HUES48 (cell line): ENCODE measurements around the gene CSNK1G1.
A peak's percentile ranks its signal among the peaks of the same experiment; 100 is the strongest.

Source experiments
- H3K27ac ChIP-seq: one replicate; pipeline ENCODE4 v1.7.0; 2013; ENCODE audit warnings: low read depth, low read length, inconsistent platforms
- H3K27me3 ChIP-seq: 2 replicates; pipeline ENCODE4 v1.6.1; 2013; ENCODE audit warnings: mild to moderate bottlenecking, low read length; ENCODE audit not compliant: control insufficient read depth, insufficient read depth
- H3K36me3 ChIP-seq: 2 replicates; pipeline ENCODE4 v1.6.1; 2013; ENCODE audit warnings: low read length; ENCODE audit not compliant: control insufficient read depth, insufficient read depth
- H3K4me1 ChIP-seq: 2 replicates; pipeline ENCODE4 v1.6.1; 2013; ENCODE audit warnings: mild to moderate bottlenecking, low read length; ENCODE audit not compliant: control insufficient read depth, insufficient read depth
- H3K4me3 ChIP-seq: 2 replicates; pipeline ENCODE4 v1.5.1; 2013; ENCODE audit warnings: mild to moderate bottlenecking, low read depth, low read length
- H3K9ac ChIP-seq: 2 replicates; pipeline ENCODE4 v1.6.1; 2013; ENCODE audit warnings: mild to moderate bottlenecking, low read depth, low read length, moderate library complexity
- H3K9me3 ChIP-seq: 2 replicates; pipeline ENCODE4 v1.6.1; 2013; ENCODE audit warnings: low read length; ENCODE audit not compliant: control insufficient read depth, insufficient read depth

CSNK1G1 gene

DNA sequence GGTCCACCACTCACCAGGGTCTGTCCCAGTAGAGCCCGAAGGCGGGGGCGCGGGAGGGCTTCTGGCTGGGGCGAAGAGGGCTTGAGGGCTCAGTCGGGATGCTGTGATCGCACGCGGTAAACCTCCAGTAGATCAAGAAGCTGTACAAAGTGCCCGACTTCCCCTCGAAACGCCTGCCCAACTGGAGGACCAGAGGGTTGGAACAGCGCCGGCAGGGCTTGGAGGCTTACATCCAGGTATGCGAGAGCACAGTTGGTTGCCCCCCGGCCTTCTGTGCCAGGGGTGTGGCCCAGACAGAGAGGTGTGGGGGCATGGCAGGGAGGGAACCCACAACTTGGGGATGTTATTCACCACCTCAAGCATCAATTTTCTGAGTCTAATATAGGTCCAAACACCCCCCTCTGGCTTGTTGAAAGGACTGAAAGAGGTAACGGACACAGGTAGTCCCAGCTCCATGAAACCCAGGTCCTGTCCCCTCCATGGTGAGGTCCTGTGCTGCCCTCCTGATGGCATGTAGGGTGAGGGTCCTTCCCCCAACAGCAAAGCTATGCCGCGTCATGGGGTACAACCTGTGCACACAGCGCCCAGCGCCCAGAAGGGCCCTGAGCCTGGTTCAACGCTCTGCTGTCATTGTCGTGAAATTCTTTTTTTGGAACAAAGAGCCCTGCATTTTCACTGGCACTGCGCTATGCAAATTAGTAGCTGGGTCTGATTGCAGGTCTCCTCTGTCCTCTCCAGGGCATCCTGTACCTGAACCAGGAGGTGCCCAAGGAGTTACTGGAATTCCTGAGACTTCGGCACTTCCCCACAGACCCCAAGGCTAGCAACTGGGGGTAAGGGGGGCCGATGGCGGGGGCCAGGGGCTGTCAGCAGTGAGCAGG, 203.2 kb downstream of the CSNK1G1 start:
- Histone ChIP-seq H3K36me3 (peaks cover 36% of the 10 kb centered on the region), H3K4me3 (peak overlapping the region; percentile 78), H3K27me3 (peaks cover 18% of the 10 kb centered on the region), H3K9ac (no peak overlapping the region), H3K4me1 (peaks cover 9% of the 10 kb centered on the region), H3K9me3 (no peaks in the 10 kb centered on the region), H3K27ac (no peak overlapping the region)

DNA sequence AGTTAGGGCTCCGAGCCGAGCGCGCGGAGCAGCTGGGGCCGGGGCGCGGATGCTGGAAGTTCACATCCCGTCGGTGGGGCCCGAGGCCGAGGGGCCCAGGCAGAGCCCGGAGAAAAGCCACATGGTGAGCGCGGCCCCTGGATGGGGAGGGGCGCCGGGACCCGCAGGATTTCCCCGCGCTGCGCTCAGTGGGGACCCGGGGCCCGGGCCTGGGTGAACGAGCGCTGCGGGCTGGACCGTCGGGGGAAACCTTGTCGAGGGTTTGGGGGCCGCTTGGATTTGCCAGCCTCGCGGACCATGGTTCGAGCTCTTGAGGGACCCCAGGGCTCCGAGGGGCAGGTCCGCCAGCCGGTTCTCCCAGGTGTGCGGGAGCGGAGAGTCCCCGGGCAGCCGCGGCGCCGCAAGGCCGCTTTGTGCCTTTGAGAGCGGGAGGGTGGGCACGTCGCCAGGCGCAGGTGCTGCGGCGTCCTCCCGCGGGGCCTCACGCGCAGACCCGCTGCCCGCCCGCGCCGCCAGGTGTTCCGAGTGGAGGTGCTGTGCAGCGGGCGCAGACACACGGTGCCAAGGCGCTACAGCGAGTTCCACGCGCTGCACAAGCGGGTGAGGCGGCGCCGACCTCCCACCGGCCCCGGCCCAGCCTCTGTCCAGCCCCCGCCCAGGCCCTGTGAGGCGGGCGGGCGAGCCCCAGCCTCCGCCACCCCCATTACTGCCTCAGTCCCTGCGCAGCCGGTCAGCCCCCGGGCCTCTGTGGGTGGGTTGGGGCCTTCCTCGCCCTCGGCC, 204.1 kb downstream of the CSNK1G1 start, which contains the start of gene SNX22:
TSS of gene SNX22 (plus strand) at position 5 of the 780 bp plus-strand sequence. CDS start at position 50, 45 bp downstream.
- Histone ChIP-seq H3K9me3 (no peaks in the 10 kb centered on the region), H3K27me3 (peaks cover 18% of the 10 kb centered on the region), H3K9ac (peak within 1 kb of the TSS; percentile 37; the same call in 1 of the 2 replicates), H3K36me3 (peaks cover 28% of the 10 kb centered on the region), H3K27ac (no peak within 1 kb of the TSS), H3K4me1 (peaks cover 9% of the 10 kb centered on the region), H3K4me3 (peak within 1 kb of the TSS; percentile 78)

DNA sequence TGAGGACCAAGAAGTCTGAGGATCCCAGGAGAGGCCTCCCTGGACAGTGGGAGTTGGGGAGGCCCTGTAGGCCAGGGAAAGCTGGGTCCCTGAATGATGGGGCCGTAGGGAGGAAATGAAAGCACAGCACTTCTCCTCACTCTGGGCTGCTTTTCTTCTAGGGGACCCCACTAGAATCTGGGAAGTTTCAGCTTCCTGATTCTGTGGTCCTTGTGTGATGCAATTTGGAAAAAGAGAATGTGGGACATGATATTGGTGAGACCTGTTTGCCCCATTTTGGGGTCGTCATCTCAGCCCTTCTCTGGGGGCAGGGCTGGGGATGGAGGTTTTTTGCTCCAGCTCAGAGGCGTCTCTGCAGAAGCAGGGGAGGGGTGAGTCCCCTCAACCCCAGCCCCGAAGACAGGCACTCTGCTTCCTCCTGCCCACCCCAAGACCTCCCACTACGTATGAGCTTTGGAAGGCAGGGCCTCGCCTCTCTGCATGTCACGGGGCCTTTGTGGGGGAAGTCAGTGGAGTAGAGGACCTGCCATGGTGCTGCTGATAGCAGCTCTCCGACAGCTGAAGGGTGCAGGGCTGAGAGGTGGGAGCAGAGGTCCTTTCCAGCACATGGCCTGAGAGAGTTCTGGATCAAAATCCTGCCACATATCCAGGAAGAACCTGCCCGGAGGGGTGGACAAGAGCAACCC, 205.9 kb downstream of the CSNK1G1 start:
- no peaks in the 10 kb centered on the region for H3K9me3 ChIP-seq
- H3K9ac ChIP-seq, result no peak overlapping the region
- H3K36me3 ChIP-seq, result peaks cover 9% of the 10 kb centered on the region
- H3K4me1 ChIP-seq, result peaks cover 9% of the 10 kb centered on the region
- H3K27me3 ChIP-seq, result peaks cover 18% of the 10 kb centered on the region
- H3K27ac ChIP-seq, result no peak overlapping the region
- H3K4me3 ChIP-seq, result no peak overlapping the region

DNA sequence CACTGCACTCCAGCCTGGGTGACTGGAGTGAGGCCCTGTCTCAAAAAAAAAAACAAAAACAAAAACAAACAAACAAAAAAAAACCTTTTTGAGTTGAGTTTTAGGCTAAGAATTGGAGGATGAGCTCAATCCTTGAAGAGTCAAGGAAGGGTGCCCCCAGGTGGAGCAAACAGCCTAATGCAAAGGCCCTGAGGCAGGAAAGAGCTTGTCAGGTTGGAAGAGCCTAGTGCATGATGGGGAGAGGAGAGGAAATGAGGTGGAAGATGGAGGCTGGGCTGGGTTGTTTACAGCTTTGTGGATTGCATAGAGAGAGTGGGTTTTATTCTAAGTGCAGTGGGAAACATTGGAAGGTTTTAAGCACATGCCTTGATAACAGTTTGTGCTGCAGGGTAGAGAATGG, 206.5 kb downstream of the CSNK1G1 start:
- no peaks in the 10 kb centered on the region for H3K9me3 ChIP-seq
- peaks cover 18% of the 10 kb centered on the region for H3K27me3 ChIP-seq
- no peak overlapping the region for H3K27ac ChIP-seq
- H3K9ac ChIP-seq, result no peak overlapping the region
- no peak overlapping the region for H3K4me3 ChIP-seq
- peaks cover 6% of the 10 kb centered on the region for H3K36me3 ChIP-seq
- H3K4me1 ChIP-seq, result peaks cover 9% of the 10 kb centered on the region

DNA sequence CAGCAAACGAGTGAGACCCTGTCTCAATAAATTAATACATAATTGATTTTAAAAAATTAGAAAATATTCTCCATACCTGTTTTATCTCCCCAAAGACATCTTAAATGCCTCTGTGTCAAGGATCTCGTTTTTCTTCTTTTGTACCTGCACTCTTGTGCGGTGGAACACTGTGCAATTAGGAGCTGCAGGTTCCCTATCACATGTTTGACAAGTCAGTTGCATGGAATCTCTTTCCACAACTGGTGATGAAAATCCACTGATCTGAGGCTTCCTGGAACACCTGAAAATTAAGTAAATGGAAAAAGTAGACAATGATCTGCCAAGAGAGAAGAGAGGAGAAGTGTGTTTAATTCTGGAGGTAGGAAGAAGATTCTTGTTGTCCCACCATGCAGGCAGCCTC, 207.4 kb downstream of the CSNK1G1 start:
- Histone ChIP-seq H3K36me3 (no peaks in the 10 kb centered on the region), H3K27ac (no peak overlapping the region), H3K9me3 (no peaks in the 10 kb centered on the region), H3K27me3 (peaks cover 18% of the 10 kb centered on the region), H3K4me3 (no peak overlapping the region), H3K9ac (no peak overlapping the region), H3K4me1 (peaks cover 9% of the 10 kb centered on the region)

DNA sequence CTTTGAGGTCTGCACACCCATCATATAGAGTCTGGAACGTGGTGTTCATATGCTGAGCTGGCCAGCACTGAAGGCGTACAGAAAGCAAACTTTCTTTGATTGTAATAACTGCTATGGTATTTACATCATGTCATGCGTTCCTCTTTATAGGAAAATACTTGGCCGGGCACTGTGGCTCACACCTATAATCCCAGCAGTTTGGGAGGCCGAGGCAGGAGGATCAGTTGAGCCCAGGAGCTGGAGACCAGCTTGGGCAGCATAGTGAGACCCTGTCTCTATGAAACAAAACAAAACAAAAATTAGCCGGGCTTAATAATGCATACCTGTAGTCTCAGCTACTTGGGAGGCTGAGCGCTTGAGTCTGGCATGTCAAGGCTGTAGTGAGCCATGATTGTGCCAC, 207.8 kb downstream of the CSNK1G1 start:
- H3K27ac ChIP-seq, result no peak overlapping the region
- no peaks in the 10 kb centered on the region for H3K36me3 ChIP-seq
- H3K9me3 ChIP-seq, result no peaks in the 10 kb centered on the region
- no peak overlapping the region for H3K4me3 ChIP-seq
- H3K9ac ChIP-seq, result no peak overlapping the region
- peaks cover 9% of the 10 kb centered on the region for H3K4me1 ChIP-seq
- H3K27me3 ChIP-seq, result peaks cover 18% of the 10 kb centered on the region

DNA sequence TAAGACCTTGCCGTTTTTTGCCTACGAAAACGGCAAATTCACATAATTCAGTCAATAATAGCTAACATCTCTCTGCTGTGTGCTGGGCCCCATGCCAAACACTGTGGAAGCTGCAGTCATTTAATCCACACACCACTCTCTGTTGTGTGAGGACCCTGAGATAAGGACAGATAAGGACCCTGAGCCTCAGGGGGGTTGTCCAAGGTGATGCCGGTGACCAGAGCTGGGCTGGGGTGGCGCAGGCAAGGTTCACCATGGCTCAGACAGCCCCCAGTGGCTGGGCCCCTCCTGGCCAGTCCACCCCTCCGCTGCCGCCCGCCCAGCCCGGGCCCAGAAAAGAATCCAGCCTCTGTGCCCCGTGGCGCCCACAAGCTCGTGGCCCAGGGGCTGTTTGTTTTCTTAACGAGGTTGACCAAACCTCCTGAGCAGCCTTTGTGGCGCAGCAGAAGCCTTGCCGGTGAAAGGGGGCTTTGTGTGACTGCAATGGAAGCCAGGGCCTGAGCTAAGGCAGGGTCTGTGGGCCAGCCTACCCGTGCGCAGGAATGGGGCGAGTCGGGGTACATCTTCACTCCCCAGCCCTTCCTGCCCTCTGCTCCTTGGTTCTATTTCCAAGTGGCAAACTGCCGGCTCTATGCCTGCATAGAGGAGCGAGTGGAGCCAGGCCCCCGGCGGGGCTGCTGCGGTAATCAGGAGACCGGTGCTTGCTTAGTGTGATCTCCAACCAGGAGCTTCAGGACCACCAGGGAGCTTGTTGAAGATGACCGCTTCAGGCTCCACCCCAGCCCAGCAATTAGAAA, 208.9 kb downstream of the CSNK1G1 start:
- Histone ChIP-seq H3K27ac (no peak overlapping the region), H3K36me3 (no peaks in the 10 kb centered on the region), H3K9me3 (no peaks in the 10 kb centered on the region), H3K4me1 (0 out of 2 replicates have a peak, but pooled peaks cover 3% of the 10 kb centered on the region), H3K4me3 (no peak overlapping the region), H3K27me3 (peaks cover 7% of the 10 kb centered on the region; the same call in 1 of the 2 replicates), H3K9ac (no peak overlapping the region)

DNA sequence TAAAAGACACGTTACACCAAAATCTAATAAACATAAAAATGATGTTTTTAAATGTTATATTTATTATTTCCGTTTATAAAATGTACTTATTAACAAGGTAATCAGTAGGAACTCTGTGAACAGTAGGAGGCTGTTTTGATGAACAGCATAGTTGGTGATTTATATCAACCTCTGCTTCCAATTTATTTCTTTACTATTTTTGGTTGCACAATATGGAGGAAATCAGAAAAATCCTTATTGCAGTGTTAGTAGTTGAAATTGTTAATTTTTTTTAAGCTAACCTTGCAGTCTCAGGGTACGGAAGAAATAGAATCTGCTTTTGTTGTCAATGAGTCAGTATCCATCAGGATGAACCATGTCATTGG, 209.5 kb downstream of the CSNK1G1 start:
- no peak overlapping the region for H3K4me3 ChIP-seq
- H3K27me3 ChIP-seq, result 0 out of 2 replicates have a peak, but pooled peaks cover 2% of the 10 kb centered on the region
- H3K9ac ChIP-seq, result no peak overlapping the region
- H3K9me3 ChIP-seq, result no peaks in the 10 kb centered on the region
- H3K27ac ChIP-seq, result no peak overlapping the region
- H3K36me3 ChIP-seq, result no peaks in the 10 kb centered on the region
- H3K4me1 ChIP-seq, result 0 out of 2 replicates have a peak, but pooled peaks cover 3% of the 10 kb centered on the region

DNA sequence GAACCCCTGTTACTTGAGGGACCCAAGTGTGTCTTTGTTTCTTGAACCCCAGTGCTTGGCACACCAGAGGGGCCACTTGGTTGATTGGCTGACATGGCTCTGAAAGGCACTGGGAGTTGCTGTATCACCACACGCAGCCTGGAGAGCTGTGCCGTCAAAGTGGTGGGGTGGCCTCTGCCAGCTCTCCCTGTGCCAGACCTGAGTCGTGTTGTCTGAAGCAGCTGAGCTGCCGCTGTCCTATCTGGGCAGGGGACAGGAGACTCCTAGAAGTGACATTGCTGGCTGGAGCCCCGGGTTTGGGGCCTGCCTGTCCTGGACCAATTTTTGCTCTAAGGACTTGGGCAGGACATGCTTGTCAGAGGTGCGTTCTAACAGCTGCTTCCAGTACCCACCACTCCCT, 209.9 kb downstream of the CSNK1G1 start:
- H3K9me3 ChIP-seq, result no peaks in the 10 kb centered on the region
- H3K36me3 ChIP-seq, result no peaks in the 10 kb centered on the region
- H3K4me1 ChIP-seq, result 0 out of 2 replicates have a peak, but pooled peaks cover 3% of the 10 kb centered on the region
- 0 out of 2 replicates have a peak, but pooled peaks cover 2% of the 10 kb centered on the region for H3K27me3 ChIP-seq
- H3K27ac ChIP-seq, result no peak overlapping the region
- no peak overlapping the region for H3K4me3 ChIP-seq
- no peak overlapping the region for H3K9ac ChIP-seq
